Peyer's patch (tissue), 4 donors: ENCODE measurements around the gene ANKRD29.

Experiments
- POLR2A ChIP-seq, 2 donors: fragments of 450-650 bp; IDR thresholded peaks; one replicate each; pipeline ENCODE4 v1.5.1; 2017; ENCODE audit warnings: antibody characterized with exemption in 2 of 2, mild to moderate bottlenecking in 2 of 2, moderate library complexity in 2 of 2
- TF ChIP-seq, protein P1 (sequence below), 6 experiments: fragments of 450-650 bp in 4 of 6; fragments of 200-600 bp in 2 of 6; sonication (generic) in 1 of 6; IDR thresholded peaks; one replicate each; pipeline ENCODE4 v1.5.1; 2017 to 2019; ENCODE audit warnings: antibody characterized with exemption in 6 of 6, mild to moderate bottlenecking in 3 of 6, moderate library complexity in 1 of 6

DNA sequence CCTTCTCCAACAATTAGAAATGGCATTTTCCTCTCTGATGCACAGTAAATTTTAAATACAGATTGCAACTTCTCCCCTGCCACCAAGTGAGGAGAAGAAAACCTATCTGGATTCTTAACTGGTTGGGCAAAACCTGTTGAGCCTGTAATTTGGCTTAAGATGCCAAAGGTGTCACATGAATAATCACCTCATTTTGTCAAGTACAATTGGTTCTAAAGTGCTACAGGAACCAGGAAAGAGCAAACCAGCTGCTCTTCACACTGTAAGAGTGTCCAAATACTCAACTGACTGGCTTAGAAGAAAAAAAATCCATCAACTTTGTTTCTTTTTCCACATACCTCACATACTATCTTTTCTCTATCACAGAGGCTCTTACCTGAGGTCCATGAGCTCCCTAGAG, 111.8 kb downstream of the ANKRD29 start:
- TF ChIP-seq, protein P1, sequence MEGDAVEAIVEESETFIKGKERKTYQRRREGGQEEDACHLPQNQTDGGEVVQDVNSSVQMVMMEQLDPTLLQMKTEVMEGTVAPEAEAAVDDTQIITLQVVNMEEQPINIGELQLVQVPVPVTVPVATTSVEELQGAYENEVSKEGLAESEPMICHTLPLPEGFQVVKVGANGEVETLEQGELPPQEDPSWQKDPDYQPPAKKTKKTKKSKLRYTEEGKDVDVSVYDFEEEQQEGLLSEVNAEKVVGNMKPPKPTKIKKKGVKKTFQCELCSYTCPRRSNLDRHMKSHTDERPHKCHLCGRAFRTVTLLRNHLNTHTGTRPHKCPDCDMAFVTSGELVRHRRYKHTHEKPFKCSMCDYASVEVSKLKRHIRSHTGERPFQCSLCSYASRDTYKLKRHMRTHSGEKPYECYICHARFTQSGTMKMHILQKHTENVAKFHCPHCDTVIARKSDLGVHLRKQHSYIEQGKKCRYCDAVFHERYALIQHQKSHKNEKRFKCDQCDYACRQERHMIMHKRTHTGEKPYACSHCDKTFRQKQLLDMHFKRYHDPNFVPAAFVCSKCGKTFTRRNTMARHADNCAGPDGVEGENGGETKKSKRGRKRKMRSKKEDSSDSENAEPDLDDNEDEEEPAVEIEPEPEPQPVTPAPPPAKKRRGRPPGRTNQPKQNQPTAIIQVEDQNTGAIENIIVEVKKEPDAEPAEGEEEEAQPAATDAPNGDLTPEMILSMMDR (IDR thresholded peaks at IDR 0.05), result no peak
- no peak for TF ChIP-seq POLR2A (IDR thresholded peaks at IDR 0.05)
